SK-N-SH (cell line): Measurements from ENCODE around the gene PDE4C. TPM values are rescaled to one million over a fixed set of nuclear protein-coding genes. Genes with fewer than 3 reads are reported as not detected.

Experiments used
- CTCF ChIA-PET: fragments of 300-600, 350-600 bp; formaldehyde crosslinking; extraction: SDS; loops from one replicate; lab custom pipeline; 2021; lab: Yijun Ruan, JAX
- POLR2A ChIA-PET: fragments of 350-600 bp; sonication (Branson Sonifier 250); formaldehyde crosslinking; extraction: SDS; loops from one replicate; lab custom pipeline; 2020; ENCODE audit warnings: antibody characterized with exemption, inconsistent platforms; lab: Yijun Ruan, JAX
- DNase-seq: peaks from one replicate; pipeline ENCODE4 v3.0.0; 2012
- H2AFZ ChIP-seq: fragments of 200-600 bp; sonication (generic); 2 replicates; pipeline ENCODE4 v1.8.1; 2016; ENCODE audit warnings: antibody characterized with exemption, mild to moderate bottlenecking, low read depth
- H3F3A ChIP-seq: fragments of 200-600 bp; sonication (generic); replicated peaks from 2 replicates; pipeline ENCODE3; 2016; ENCODE audit warnings: antibody characterized with exemption, mild to moderate bottlenecking; ENCODE audit not compliant: insufficient read depth
- H3K27ac ChIP-seq, 2 experiments: fragments of 200-500 bp in 1 of 2; fragments of 200-600 bp in 1 of 2; sonication (Bioruptor generic) in 1 of 2; sonication (generic), shearing (Covaris generic) in 1 of 2; 2 replicates each; pipeline versions ENCODE4 v1.5.1 to v1.6.1; 2014 to 2016; ENCODE audit warnings: low read depth in 2 of 2, inconsistent platforms in 1 of 2, low read length in 1 of 2, mild to moderate bottlenecking in 1 of 2, mixed read lengths in 1 of 2
- H3K27me3 ChIP-seq: fragments of 200-600 bp; sonication (generic), shearing (Covaris generic); 2 replicates; pipeline ENCODE4 v1.6.1; 2016; ENCODE audit warnings: mixed run types; ENCODE audit not compliant: insufficient read depth
- H3K36me3 ChIP-seq, 2 experiments: fragments of 200-500 bp in 1 of 2; fragments of 200-600 bp in 1 of 2; sonication (Bioruptor generic) in 1 of 2; sonication (generic) in 1 of 2; replicated peaks in 1 of 2; 2 replicates each; pipeline versions ENCODE3 to v1.5.1; 2014 to 2016; ENCODE audit warnings: low read length in 1 of 2, mild to moderate bottlenecking in 1 of 2; ENCODE audit not compliant: insufficient read depth in 2 of 2, control insufficient read depth in 1 of 2
- H3K4me1 ChIP-seq, 2 experiments: fragments of 200-500 bp in 1 of 2; fragments of 200-600 bp in 1 of 2; sonication (Bioruptor generic) in 1 of 2; sonication (generic), shearing (Covaris generic) in 1 of 2; 2 replicates each; pipeline versions ENCODE4 v1.5.1 to v1.6.1; 2014 to 2016; ENCODE audit warnings: low read depth in 1 of 2, low read length in 1 of 2, mixed run types in 1 of 2; ENCODE audit not compliant: insufficient read depth in 2 of 2, control insufficient read depth in 1 of 2
- H3K4me2 ChIP-seq: fragments of 200-600 bp; sonication (generic), shearing (Covaris generic); 2 replicates; pipeline ENCODE4 v1.6.1; 2017; ENCODE audit warnings: mixed run types
- H3K4me3 ChIP-seq, 2 experiments: fragments of 200-500 bp in 1 of 2; fragments of 200-600 bp in 1 of 2; sonication (Bioruptor generic) in 1 of 2; sonication (generic), shearing (Covaris generic) in 1 of 2; 2 replicates each; pipeline versions ENCODE4 v1.5.1 to v1.8.1; 2014 to 2016; ENCODE audit warnings: low read depth in 2 of 2, inconsistent platforms in 1 of 2, low read length in 1 of 2, mild to moderate bottlenecking in 1 of 2, mixed read lengths in 1 of 2, moderate library complexity in 1 of 2
- H3K79me2 ChIP-seq: fragments of 200-600 bp; sonication (generic); 2 replicates; pipeline ENCODE4 v1.8.1; 2017; ENCODE audit warnings: mild to moderate bottlenecking; ENCODE audit not compliant: insufficient read depth
- H3K9ac ChIP-seq: fragments of 200-600 bp; sonication (generic); 2 replicates; pipeline ENCODE4 v1.6.1; 2017; ENCODE audit warnings: mixed run types
- H3K9me2 ChIP-seq: fragments of 200-600 bp; sonication (generic); 2 replicates; pipeline ENCODE4 v1.6.1; 2017; ENCODE audit warnings: mixed run types
- H3K9me3 ChIP-seq: fragments of 200-600 bp; sonication (generic); 2 replicates; pipeline ENCODE4 v1.6.1; 2017; ENCODE audit warnings: mixed run types, mild to moderate bottlenecking, moderate library complexity
- H4K20me1 ChIP-seq: fragments of 200-600 bp; sonication (generic); 2 replicates; pipeline ENCODE4 v1.6.1; 2017; ENCODE audit warnings: mild to moderate bottlenecking, mixed run types; ENCODE audit not compliant: insufficient read depth
- ELF1 ChIP-seq: IDR thresholded peaks from 2 replicates; pipeline ENCODE4 v1.4.0; 2012
- EP300 ChIP-seq, 2 experiments: IDR thresholded peaks; 2 replicates each; pipeline versions ENCODE4 v1.4.0 to v1.6.1; 2012; ENCODE audit warnings: borderline replicate concordance in 1 of 2, low read depth in 1 of 2, low read length in 1 of 2
- FOXJ3 ChIP-seq: sonication (generic); formaldehyde crosslinking; IDR thresholded peaks from 2 replicates; pipeline ENCODE4 v1.5.1; 2020; ENCODE audit warnings: mild to moderate bottlenecking, missing genetic modification reagents
- FOXM1 ChIP-seq: IDR thresholded peaks from 2 replicates; pipeline ENCODE4 v1.4.0; 2012; ENCODE audit warnings: low read depth, mild to moderate bottlenecking
- GATA2 ChIP-seq: sonication (generic); formaldehyde crosslinking; IDR thresholded peaks from 2 replicates; pipeline ENCODE4 v1.5.0; 2020; ENCODE audit warnings: mild to moderate bottlenecking, missing genetic modification reagents
- MEF2A ChIP-seq: IDR thresholded peaks from 2 replicates; pipeline ENCODE4 v1.4.0; 2012; ENCODE audit warnings: low read depth, borderline replicate concordance
- NRF1 ChIP-seq: IDR thresholded peaks from 2 replicates; pipeline ENCODE4 v1.6.1; 2012; ENCODE audit warnings: low read depth, mild to moderate bottlenecking, low read length
- RCOR1 ChIP-seq: fragments of 150-350 bp; IDR thresholded peaks from 2 replicates; pipeline ENCODE4 v1.6.1; 2017; ENCODE audit warnings: antibody characterized with exemption, low read length
- RXRA ChIP-seq: IDR thresholded peaks from 2 replicates; pipeline ENCODE4 v1.4.0; 2012; ENCODE audit warnings: low read depth, mild to moderate bottlenecking, borderline replicate concordance
- SIN3A ChIP-seq: IDR thresholded peaks from 2 replicates; pipeline ENCODE4 v1.6.1; 2012; ENCODE audit warnings: low read depth, mild to moderate bottlenecking, low read length, moderate library complexity, borderline replicate concordance
- YY1 ChIP-seq: IDR thresholded peaks from 2 replicates; pipeline ENCODE4 v1.4.0; 2012; ENCODE audit warnings: low read depth, mild to moderate bottlenecking
- WGBS: methylation state at CpG from one replicate; pipeline ENCODE4 v1.1.6; 2017; ENCODE audit warnings: low lambda C conversion rate; 5-methylcytosine and 5-hydroxymethylcytosine counted together
- polyA plus RNA-seq, 3 experiments: library from polyadenylated mRNA; depleted of rRNA; stranded (reverse); fragments of >200 nt; gene quantifications; 2 replicates each; pipeline ENCODE4 v1.2.3, GENCODE V29; 2012
- TF ChIP-seq, protein P1 (sequence below): IDR thresholded peaks from 2 replicates; pipeline ENCODE4; 2012
- TF ChIP-seq, protein P2 (sequence below): fragments of 150-350 bp; IDR thresholded peaks from 2 replicates; pipeline ENCODE4 v1.6.1; 2017; ENCODE audit warnings: antibody characterized with exemption, low read length, low read depth, borderline replicate concordance
- TF ChIP-seq, protein P3 (sequence below): IDR thresholded peaks from 2 replicates; pipeline ENCODE4 v1.4.0; 2012; ENCODE audit warnings: low read depth, borderline replicate concordance
- TF ChIP-seq, protein P4 (sequence below): IDR thresholded peaks from 2 replicates; pipeline ENCODE4 v1.4.0; 2012; ENCODE audit warnings: low read depth
- TF ChIP-seq, protein P5 (sequence below): IDR thresholded peaks from 2 replicates; pipeline ENCODE4 v1.4.0; 2012; ENCODE audit warnings: low read depth, borderline replicate concordance

PDE4C gene
- polyA plus RNA-seq, 1 of the 3 experiments (the other 2 are of a cell fraction) = 0.36 TPM

DNA sequence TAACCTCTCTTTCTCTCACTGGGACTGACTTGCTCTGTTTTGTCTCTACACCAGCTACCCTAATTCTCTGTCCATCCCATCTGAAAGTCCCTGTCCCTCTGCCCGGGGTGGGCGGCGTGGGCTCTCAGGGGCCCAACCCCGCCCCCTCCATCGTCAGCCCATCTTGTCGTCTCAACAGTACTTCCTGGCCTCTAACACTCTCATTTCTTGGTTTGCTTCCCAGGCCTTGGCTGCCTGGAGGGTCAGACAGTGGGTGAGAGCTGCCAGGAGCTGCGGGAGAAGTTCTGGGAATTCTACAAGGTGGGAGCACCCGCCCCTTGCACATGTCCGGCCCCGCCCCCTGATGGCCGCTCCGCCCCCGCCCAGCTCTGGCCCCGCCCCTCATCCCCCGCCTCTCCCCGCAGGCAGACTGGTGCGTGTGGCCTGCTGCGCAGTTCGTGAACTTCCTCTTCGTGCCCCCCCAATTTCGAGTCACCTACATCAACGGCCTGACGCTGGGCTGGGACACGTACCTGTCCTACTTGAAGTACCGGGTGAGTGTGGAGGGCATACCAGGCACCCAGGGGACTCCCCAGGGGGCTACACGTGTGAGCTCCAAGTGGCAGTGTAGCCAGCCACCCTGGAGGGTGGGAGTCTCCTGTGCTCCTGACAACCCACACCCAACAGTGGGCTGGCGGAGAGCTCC lies 31.5 kb downstream of the PDE4C start:
- ChIA-PET POLR2A (interaction anchor here (0.7 kb wide), 1 partner anchor 10 kb away, joined by 3 read pairs; the partner anchor contains the start of gene RAB3A), CTCF (interaction anchor here (0.8 to 20.7 kb wide), 7 partner anchors 9 to 397 kb away, joined by 3 to 505 read pairs (median 9); partner anchors contain the start of gene RAB3A)
- H3K79me2 ChIP-seq = peaks cover 9% of the 10 kb centered on the region; the same call in 1 of the 2 replicates
- H3K9me2 ChIP-seq = no peaks in the 10 kb centered on the region
- no peak overlapping the region for H3K9ac ChIP-seq
- H4K20me1 ChIP-seq = peaks cover 8% of the 10 kb centered on the region; the same call in 1 of the 2 replicates
- H3K4me1 ChIP-seq = peaks cover 9 to 26% of the 10 kb centered on the region in 2 experiments; a peak in 2 of 4 replicates
- H3K27me3 ChIP-seq = no peaks in the 10 kb centered on the region
- 16% methylated on average over 19 of the region's 27 CpGs for WGBS
- H3K4me3 ChIP-seq = peak overlapping the region; percentile 72 to 94
- H3K4me2 ChIP-seq = peak overlapping the region; percentile 99
- peaks cover 11% of the 10 kb centered on the region for H3F3A ChIP-seq
- TF ChIP-seq, protein P1, sequence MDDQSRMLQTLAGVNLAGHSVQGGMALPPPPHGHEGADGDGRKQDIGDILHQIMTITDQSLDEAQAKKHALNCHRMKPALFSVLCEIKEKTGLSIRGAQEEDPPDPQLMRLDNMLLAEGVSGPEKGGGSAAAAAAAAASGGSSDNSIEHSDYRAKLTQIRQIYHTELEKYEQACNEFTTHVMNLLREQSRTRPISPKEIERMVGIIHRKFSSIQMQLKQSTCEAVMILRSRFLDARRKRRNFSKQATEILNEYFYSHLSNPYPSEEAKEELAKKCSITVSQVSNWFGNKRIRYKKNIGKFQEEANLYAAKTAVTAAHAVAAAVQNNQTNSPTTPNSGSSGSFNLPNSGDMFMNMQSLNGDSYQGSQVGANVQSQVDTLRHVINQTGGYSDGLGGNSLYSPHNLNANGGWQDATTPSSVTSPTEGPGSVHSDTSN = no peak
- TF ChIP-seq, protein P2, sequence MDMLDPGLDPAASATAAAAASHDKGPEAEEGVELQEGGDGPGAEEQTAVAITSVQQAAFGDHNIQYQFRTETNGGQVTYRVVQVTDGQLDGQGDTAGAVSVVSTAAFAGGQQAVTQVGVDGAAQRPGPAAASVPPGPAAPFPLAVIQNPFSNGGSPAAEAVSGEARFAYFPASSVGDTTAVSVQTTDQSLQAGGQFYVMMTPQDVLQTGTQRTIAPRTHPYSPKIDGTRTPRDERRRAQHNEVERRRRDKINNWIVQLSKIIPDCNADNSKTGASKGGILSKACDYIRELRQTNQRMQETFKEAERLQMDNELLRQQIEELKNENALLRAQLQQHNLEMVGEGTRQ = no peak
- TF ChIP-seq MEF2A = no peak
- TF ChIP-seq ELF1 = no peak
- 0 out of 2 replicates have a peak, but pooled peaks have one; percentile 26 for TF ChIP-seq NRF1
- TF ChIP-seq FOXM1 = no peak
- no peak for TF ChIP-seq GATA2 (CRISPR knock-in tag)
- TF ChIP-seq RCOR1 = no peak
- no peak for TF ChIP-seq YY1
- 0 out of 2 replicates have a peak, but pooled peaks have one; percentile 9 for TF ChIP-seq SIN3A
- TF ChIP-seq, protein P3, sequence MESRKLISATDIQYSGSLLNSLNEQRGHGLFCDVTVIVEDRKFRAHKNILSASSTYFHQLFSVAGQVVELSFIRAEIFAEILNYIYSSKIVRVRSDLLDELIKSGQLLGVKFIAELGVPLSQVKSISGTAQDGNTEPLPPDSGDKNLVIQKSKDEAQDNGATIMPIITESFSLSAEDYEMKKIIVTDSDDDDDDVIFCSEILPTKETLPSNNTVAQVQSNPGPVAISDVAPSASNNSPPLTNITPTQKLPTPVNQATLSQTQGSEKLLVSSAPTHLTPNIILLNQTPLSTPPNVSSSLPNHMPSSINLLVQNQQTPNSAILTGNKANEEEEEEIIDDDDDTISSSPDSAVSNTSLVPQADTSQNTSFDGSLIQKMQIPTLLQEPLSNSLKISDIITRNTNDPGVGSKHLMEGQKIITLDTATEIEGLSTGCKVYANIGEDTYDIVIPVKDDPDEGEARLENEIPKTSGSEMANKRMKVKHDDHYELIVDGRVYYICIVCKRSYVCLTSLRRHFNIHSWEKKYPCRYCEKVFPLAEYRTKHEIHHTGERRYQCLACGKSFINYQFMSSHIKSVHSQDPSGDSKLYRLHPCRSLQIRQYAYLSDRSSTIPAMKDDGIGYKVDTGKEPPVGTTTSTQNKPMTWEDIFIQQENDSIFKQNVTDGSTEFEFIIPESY = no peak
- no peak for TF ChIP-seq RXRA
- TF ChIP-seq, protein P4, sequence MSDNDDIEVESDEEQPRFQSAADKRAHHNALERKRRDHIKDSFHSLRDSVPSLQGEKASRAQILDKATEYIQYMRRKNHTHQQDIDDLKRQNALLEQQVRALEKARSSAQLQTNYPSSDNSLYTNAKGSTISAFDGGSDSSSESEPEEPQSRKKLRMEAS = no peak
- TF ChIP-seq, protein P5, sequence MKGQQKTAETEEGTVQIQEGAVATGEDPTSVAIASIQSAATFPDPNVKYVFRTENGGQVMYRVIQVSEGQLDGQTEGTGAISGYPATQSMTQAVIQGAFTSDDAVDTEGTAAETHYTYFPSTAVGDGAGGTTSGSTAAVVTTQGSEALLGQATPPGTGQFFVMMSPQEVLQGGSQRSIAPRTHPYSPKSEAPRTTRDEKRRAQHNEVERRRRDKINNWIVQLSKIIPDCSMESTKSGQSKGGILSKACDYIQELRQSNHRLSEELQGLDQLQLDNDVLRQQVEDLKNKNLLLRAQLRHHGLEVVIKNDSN = no peak
- TF ChIP-seq EP300 (IDR thresholded peaks at IDR 0.05; ENCODE audit: borderline replicate concordance in 1 of 2, low read depth in 1 of 2, low read length in 1 of 2) = no peak
- no peak for TF ChIP-seq FOXJ3
- peaks cover 0 to 6% of the 10 kb centered on the region in 2 experiments for H3K36me3 ChIP-seq
- H3K27ac ChIP-seq = no peak overlapping the region; a peak in 2 of 4 replicates
- DNase-seq = peak; percentile 88
- H2AFZ ChIP-seq = peak overlapping the region; percentile 72; the same call in 1 of the 2 replicates
- H3K9me3 ChIP-seq = no peaks in the 10 kb centered on the region
